Ascending aorta (tissue), 2 donors: Measurements from ENCODE around the gene DENND1B. TPM values are rescaled to one million over a fixed set of nuclear protein-coding genes. Genes with fewer than 3 reads are reported as not detected.

Experiments
- DNase-seq, 2 donors: peaks; one replicate each; pipeline ENCODE4 v3.0.0-alpha.2; 2019; ENCODE audit warnings: low spot score in 2 of 2
- H3K27ac ChIP-seq, 2 donors: fragments of 200-600 bp; sonication (generic); one replicate each; pipeline ENCODE4 v1.5.1; 2016 to 2017; ENCODE audit warnings: mild to moderate bottlenecking in 1 of 2
- H3K27me3 ChIP-seq: fragments of 200-600 bp; sonication (generic); one replicate; pipeline ENCODE4 v1.5.1; 2017
- H3K36me3 ChIP-seq, 2 donors: fragments of 200-600 bp; sonication (generic); one replicate each; pipeline ENCODE4 v1.5.1; 2016
- H3K4me1 ChIP-seq, 2 donors: fragments of 200-600 bp; sonication (generic); one replicate each; pipeline ENCODE4 v1.5.1; 2016 to 2017; ENCODE audit warnings: mild to moderate bottlenecking in 1 of 2
- H3K4me3 ChIP-seq, 2 donors: fragments of 200-600 bp; sonication (generic); one replicate each; pipeline ENCODE4 v1.5.1; 2016 to 2017; ENCODE audit warnings: mild to moderate bottlenecking in 1 of 2
- H3K9me3 ChIP-seq, 2 donors: fragments of 200-600 bp; sonication (generic); one replicate each; pipeline ENCODE4 v1.5.1; 2016
- CTCF ChIP-seq, 3 experiments: fragments of 200-600 bp in 2 of 3; fragments of 450-650 bp in 1 of 3; sonication (generic) in 2 of 3; IDR thresholded peaks; one replicate each; pipeline ENCODE4 v1.5.1; 2016 to 2019; ENCODE audit warnings: antibody characterized with exemption in 3 of 3, mild to moderate bottlenecking in 1 of 3, moderate library complexity in 1 of 3
- intact Hi-C: fragments of 100-400 bp; cut with DNase I; formaldehyde crosslinking; loops from one replicate; pipeline ENCODE4 v1.15.1; 2023
- total RNA-seq: library from RNA; depleted of rRNA; stranded (reverse); fragments of >200 nt; gene quantifications from one replicate; pipeline ENCODE4 v1.1.0, GENCODE V29; 2016

Gene DENND1B
- total RNA-seq, 1 donor from 2014 or later: 12.2 TPM

GRCh38 chr1:197673292-197673691, 102.0 kb downstream of the DENND1B start:
- intact Hi-C loops: no loop called here
- no peak overlapping the region for H3K4me3 ChIP-seq

GRCh38 chr1:197672347-197672746, 102.9 kb downstream of the DENND1B start:
- intact Hi-C loops: no loop called here
- Histone ChIP-seq H3K9me3 (no peaks in the 10 kb centered on the region), H3K4me3 (no peak overlapping the region), H3K27ac (no peak overlapping the region), H3K36me3 (no peaks in the 10 kb centered on the region), H3K4me1 (no peaks in the 10 kb centered on the region), H3K27me3 (no peaks in the 10 kb centered on the region)
- no peak for DNase-seq
- no peak for TF ChIP-seq CTCF (IDR thresholded peaks at IDR 0.05)

More at GRCh38 chr1:197673292-197673691, 102.0 kb downstream of the DENND1B start:
- Histone ChIP-seq H3K27me3 (no peaks in the 10 kb centered on the region), H3K36me3 (no peaks in the 10 kb centered on the region), H3K27ac (no peak overlapping the region), H3K4me1 (no peaks in the 10 kb centered on the region), H3K9me3 (no peaks in the 10 kb centered on the region)
- TF ChIP-seq CTCF (IDR thresholded peaks at IDR 0.05): no peak
- DNase-seq: no peak

GRCh38 chr1:197671920-197672319, 103.4 kb downstream of the DENND1B start:
- TF ChIP-seq CTCF (IDR thresholded peaks at IDR 0.05): no peak
- Histone ChIP-seq H3K27ac (no peak overlapping the region), H3K9me3 (no peaks in the 10 kb centered on the region), H3K4me3 (no peak overlapping the region), H3K4me1 (no peaks in the 10 kb centered on the region), H3K36me3 (no peaks in the 10 kb centered on the region), H3K27me3 (no peaks in the 10 kb centered on the region)
- intact Hi-C loops: no loop called here
- DNase-seq: no peak

GRCh38 chr1:197671140-197671539, 104.1 kb downstream of the DENND1B start:
- intact Hi-C loops: no loop called here
- H3K36me3 ChIP-seq: no peaks in the 10 kb centered on the region
- no peaks in the 10 kb centered on the region for H3K4me1 ChIP-seq
- H3K9me3 ChIP-seq: no peaks in the 10 kb centered on the region
- H3K27me3 ChIP-seq: no peaks in the 10 kb centered on the region
- H3K27ac ChIP-seq: no peak overlapping the region
- DNase-seq: no peak
- H3K4me3 ChIP-seq: no peak overlapping the region
- TF ChIP-seq CTCF (IDR thresholded peaks at IDR 0.05): no peak

GRCh38 chr1:197666769-197667285, 108.5 kb downstream of the DENND1B start:
- no peak overlapping the region for H3K27ac ChIP-seq
- intact Hi-C loops: no loop called here

More at GRCh38 chr1:197666769-197667285, 108.5 kb downstream of the DENND1B start:
- TF ChIP-seq CTCF (IDR thresholded peaks at IDR 0.05): no peak
- no peak for DNase-seq
- Histone ChIP-seq H3K4me1 (no peaks in the 10 kb centered on the region), H3K36me3 (no peaks in the 10 kb centered on the region), H3K4me3 (no peak overlapping the region), H3K27me3 (no peaks in the 10 kb centered on the region), H3K9me3 (no peaks in the 10 kb centered on the region)
